HepG2 (cell line): ENCODE measurements around the gene MED25. TPM values are rescaled to one million over a fixed set of nuclear protein-coding genes. Genes with fewer than 3 reads are reported as not detected.

ENCODE experiments used
- POLR2AphosphoS5 ChIP-seq: IDR thresholded peaks from 2 replicates; pipeline ENCODE4 v1.6.1; 2012; ENCODE audit warnings: low read depth, low read length
- SMAD1 ChIP-seq: sonication (generic); formaldehyde crosslinking; IDR thresholded peaks from 2 replicates; pipeline ENCODE4 v1.4.0; 2020; ENCODE audit warnings: missing genetic modification reagents, low read depth, mild to moderate bottlenecking, borderline replicate concordance
- ZNF672 ChIP-seq: sonication (generic); formaldehyde crosslinking; IDR thresholded peaks from 2 replicates; pipeline ENCODE4 v1.8.1; 2022; ENCODE audit warnings: missing genetic modification reagents
- polyA plus RNA-seq, 8 experiments: library from polyadenylated mRNA; depleted of rRNA in 3 of 8; stranded (reverse) in 7 of 8; unstranded in 1 of 8; fragments of >200 nt; fragmentation: Illumina TruSeq in 4 of 8; extraction: Trizol in 4 of 8; gene quantifications; 2 replicates each; pipeline versions ENCODE4 v1.2.1 to v1.2.3, GENCODE V29; 2011 to 2016; ENCODE audit warnings: low read depth in 4 of 8, missing spikeins in 1 of 8, mixed read lengths in 1 of 8; ENCODE audit not compliant: insufficient read depth in 1 of 8
- total RNA-seq, 5 experiments: library from RNA; depleted of rRNA; stranded (reverse); fragments of >200 nt; fragmentation: Illumina TruSeq; extraction: Trizol; gene quantifications; 2 replicates each; pipeline ENCODE4 v1.2.3, GENCODE V29; 2016; ENCODE audit warnings: low read depth in 1 of 5
- TF ChIP-seq, protein P1 (sequence below): sonication (generic); formaldehyde crosslinking; IDR thresholded peaks from 2 replicates; pipeline ENCODE4 v1.5.1; 2020; ENCODE audit warnings: mild to moderate bottlenecking, missing genetic modification reagents, moderate library complexity
- TF ChIP-seq, protein P2 (sequence below): sonication (generic); formaldehyde crosslinking; IDR thresholded peaks from 2 replicates; pipeline ENCODE4 v1.8.1; 2023; ENCODE audit warnings: mild to moderate bottlenecking, missing genetic modification reagents, borderline replicate concordance
- TF ChIP-seq, protein P3 (sequence below): sonication (generic); IDR thresholded peaks from 2 replicates; pipeline ENCODE4 v1.6.1; 2016; ENCODE audit warnings: low read depth, borderline replicate concordance

The MED25 gene
- total and polyA plus RNA-seq, 2 of the 13 experiments (the other 11 are each of a cell fraction or from before 2014, with no cell fraction given): 11.1 to 15.1 TPM

DNA sequence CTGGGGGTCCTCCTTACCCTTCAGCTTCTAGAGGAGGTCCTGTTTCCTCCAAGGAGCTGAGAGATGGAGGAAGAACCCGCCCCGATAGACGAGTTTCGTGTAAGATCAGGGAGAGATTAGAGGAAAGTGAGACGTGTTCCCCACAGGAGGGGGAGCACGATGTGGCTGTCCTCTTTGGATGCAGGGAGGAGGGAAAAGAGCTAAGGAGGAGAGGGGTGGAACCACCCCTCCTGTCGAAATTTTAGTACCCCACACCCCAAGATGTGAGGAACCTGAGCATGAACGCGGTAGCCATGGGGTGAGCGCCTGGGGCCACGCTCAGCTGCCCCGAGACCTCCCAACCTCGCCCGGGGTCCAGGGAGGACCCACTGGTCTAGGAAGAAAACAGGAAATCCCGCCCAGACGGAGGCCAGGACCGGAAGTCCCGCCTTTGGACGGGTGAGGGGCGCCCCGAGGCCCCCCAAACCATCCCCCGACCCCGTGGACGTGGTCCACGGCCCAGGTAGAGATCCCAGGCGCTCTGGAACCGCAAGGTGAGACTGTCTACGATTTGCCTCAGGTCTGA, 57.9 kb downstream of the MED25 start (continued):
- TF ChIP-seq, protein P1, sequence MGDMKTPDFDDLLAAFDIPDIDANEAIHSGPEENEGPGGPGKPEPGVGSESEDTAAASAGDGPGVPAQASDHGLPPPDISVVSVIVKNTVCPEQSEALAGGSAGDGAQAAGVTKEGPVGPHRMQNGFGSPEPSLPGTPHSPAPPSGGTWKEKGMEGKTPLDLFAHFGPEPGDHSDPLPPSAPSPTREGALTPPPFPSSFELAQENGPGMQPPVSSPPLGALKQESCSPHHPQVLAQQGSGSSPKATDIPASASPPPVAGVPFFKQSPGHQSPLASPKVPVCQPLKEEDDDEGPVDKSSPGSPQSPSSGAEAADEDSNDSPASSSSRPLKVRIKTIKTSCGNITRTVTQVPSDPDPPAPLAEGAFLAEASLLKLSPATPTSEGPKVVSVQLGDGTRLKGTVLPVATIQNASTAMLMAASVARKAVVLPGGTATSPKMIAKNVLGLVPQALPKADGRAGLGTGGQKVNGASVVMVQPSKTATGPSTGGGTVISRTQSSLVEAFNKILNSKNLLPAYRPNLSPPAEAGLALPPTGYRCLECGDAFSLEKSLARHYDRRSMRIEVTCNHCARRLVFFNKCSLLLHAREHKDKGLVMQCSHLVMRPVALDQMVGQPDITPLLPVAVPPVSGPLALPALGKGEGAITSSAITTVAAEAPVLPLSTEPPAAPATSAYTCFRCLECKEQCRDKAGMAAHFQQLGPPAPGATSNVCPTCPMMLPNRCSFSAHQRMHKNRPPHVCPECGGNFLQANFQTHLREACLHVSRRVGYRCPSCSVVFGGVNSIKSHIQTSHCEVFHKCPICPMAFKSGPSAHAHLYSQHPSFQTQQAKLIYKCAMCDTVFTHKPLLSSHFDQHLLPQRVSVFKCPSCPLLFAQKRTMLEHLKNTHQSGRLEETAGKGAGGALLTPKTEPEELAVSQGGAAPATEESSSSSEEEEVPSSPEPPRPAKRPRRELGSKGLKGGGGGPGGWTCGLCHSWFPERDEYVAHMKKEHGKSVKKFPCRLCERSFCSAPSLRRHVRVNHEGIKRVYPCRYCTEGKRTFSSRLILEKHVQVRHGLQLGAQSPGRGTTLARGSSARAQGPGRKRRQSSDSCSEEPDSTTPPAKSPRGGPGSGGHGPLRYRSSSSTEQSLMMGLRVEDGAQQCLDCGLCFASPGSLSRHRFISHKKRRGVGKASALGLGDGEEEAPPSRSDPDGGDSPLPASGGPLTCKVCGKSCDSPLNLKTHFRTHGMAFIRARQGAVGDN (CRISPR knock-in tag): no peak
- TF ChIP-seq POLR2AphosphoS5 (peak; percentile 45), SMAD1 (CRISPR knock-in tag) (no peak), ZNF672 (CRISPR knock-in tag) (no peak)
- TF ChIP-seq, protein P2, sequence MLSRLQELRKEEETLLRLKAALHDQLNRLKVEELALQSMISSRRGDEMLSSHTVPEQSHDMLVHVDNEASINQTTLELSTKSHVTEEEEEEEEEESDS (CRISPR knock-in tag): no peak
- TF ChIP-seq, protein P3, sequence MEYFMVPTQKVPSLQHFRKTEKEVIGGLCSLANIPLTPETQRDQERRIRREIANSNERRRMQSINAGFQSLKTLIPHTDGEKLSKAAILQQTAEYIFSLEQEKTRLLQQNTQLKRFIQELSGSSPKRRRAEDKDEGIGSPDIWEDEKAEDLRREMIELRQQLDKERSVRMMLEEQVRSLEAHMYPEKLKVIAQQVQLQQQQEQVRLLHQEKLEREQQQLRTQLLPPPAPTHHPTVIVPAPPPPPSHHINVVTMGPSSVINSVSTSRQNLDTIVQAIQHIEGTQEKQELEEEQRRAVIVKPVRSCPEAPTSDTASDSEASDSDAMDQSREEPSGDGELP: no peak
- TF ChIP-seq, all 625 proteins: peak for 42
